ENCODE results near the gene ERICH2.
"Not testable (repeated sequence)": the region's sequence is repeated elsewhere in the genome, so short reads cannot be mapped to it uniquely, and the experiment has no call there.

Gene ERICH2

GRCh38 chr2:170770008-170770605 is at the start of gene ERICH2:
Gene ERICH2, plus strand, starts transcription at chr2:170770378. Its CDS starts 304 bp downstream, at chr2:170770682.
- in situ Hi-C loops (cut with MboI; ENCODE audit: low sequenced_read_pairs) = no loop called here

DNA sequence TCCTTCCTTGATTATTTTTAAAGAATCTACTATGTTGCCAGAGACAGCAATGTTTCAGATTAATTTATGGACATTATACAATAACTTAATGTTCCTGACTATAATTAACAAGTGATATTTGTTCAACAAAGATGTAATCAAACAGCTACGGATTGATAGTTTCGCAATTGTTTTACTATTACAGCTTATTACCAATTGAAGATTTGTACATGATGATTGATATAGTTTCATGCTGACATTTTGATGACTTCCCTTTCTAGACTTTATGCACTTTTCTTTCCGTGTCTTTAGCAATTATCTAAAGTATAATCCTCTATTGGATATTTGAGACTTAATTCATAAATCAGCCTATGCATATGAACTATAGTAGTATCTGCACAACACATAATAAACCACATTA is 48.5 kb upstream of the ERICH2 start:
- in situ Hi-C loops (cut with MboI; ENCODE audit: low sequenced_read_pairs) = no loop called here

DNA sequence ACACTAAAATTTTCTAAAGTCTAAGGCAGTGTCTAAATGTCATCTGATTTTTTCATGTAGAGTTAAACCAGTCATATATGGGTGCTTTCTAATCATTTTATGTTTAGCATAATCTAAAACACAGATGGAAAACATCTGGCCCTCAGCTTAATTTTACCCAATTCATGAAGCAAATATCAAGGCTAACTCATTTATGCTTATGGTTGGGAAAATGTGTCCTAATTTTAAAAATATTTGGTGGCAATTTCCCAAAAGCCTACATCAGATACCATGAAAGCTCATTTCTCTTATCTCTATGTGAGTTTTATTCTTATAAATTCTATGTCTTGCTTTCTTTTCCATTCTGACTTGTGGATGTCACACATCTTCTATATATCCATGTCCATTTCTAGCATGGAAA is 47.9 kb upstream of the ERICH2 start:
- in situ Hi-C loops (cut with MboI; ENCODE audit: low sequenced_read_pairs) = no loop called here

- in situ Hi-C loops (cut with MboI; ENCODE audit: low sequenced_read_pairs) = no loop called here
Observed at GRCh38 chr2:170723446-170723958, 46.7 kb upstream of the ERICH2 start.

DNA sequence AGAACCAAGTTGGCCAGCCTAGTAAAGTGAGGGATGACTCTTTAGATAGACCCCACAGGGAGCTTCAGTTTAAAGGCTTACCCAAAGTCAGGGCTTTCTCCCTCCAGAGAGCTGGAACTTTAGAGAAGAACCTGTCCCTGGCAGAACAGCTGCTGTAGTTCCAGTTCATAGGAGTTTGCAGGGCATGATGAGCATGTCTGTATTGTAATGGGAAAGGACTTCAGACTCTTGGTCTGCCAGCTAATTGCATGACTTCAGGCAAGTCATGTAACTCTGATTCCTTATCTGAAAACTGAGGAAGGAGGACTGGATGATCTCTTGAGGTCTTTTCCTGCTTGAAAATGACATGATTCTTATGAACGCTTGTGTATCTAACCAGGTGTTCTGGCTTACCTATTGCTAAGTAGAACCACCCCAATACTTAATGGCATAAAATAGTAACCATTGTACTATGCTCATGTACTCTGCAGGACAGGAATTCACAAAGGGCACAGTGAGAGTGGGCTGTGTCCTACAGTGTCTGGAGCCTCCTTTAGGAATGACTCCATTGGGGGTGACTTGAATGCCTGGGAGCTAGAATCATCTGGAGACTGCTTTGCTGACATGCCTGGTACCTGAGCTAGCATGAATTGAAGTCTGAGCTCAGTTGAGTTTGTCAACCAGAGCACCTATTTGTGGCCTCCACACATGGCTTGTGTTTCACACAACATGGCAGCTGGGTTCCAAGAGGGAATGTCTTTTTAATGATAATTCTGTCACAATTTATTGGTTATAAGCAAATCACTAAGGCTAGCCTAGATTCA is 36.2 kb upstream of the ERICH2 start:
- in situ Hi-C loops (cut with MboI; ENCODE audit: low sequenced_read_pairs) = no loop called here

DNA sequence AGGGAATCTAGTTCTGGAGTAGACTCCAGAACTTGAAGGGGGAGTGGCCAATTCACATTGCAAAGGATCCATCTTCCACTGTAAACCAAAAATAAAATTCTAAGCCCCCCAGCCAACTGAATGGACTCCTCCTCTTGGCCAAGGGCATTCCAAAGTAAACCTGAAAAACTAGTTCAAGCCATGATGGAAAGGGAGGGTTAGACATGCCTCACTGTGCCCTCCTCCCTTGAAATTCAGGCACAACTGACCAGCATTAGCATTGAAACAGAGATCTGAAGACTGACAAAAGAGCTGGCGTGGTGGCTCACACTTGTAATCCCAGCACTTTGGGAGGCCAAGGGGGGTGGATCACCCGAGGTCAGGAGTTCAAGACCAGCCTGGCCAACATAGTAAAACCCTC is 35.6 kb upstream of the ERICH2 start:
- in situ Hi-C loops (cut with MboI; ENCODE audit: low sequenced_read_pairs) = not testable (repeated sequence)

DNA sequence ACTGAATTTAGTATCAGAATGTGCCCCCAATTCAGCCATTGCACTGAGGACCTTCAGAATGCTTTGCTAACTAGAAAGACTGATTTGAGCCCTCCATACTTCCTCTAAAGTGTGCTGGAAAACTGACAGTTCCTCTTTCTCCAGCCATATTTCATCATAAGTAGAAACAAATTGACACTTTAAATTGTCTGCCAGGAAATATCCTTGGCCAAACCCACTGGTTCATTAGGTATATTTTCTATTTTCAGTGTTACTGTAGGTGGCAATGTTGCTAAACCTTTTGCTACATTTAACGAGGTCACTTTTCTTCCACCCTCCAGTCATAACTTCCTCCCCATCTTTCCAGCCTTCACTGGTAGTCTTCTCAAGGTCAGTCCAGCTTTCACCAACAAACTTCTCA is 33.5 kb upstream of the ERICH2 start:
- in situ Hi-C loops (cut with MboI; ENCODE audit: low sequenced_read_pairs) = no loop called here

GRCh38 chr2:170737406-170737805 is 32.8 kb upstream of the ERICH2 start:
- in situ Hi-C loops (cut with MboI; ENCODE audit: low sequenced_read_pairs) = no loop called here

- in situ Hi-C loops (cut with MboI; ENCODE audit: low sequenced_read_pairs) = no loop called here
Observed at GRCh38 chr2:170737821-170738220, 32.4 kb upstream of the ERICH2 start.

- in situ Hi-C loops (cut with MboI; ENCODE audit: low sequenced_read_pairs) = no loop called here
Observed at GRCh38 chr2:170739048-170739447, 31.1 kb upstream of the ERICH2 start.

- in situ Hi-C loops (cut with MboI; ENCODE audit: low sequenced_read_pairs) = no loop called here
Observed at GRCh38 chr2:170739507-170740046, 30.6 kb upstream of the ERICH2 start.

DNA sequence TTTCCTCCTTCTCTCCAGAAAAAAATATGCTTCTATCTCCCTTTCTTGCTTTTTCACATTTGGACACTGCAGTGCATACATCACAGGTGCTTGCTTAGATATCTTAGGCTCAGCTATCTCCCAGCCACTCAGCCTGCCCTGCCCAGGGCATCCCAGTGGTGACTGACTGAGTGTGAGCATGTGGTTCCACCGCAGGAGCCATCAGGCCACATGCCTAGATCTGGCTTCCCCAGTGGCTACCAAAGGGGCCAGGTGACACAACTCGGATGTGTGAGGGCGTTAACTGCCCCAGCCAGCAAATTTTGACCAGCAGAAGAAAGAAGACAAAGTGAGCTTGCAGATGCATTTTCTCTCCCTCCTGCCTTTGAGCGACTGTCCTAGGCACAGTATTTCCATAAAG is 29.5 kb upstream of the ERICH2 start:
- in situ Hi-C loops (cut with MboI; ENCODE audit: low sequenced_read_pairs) = no loop called here

DNA sequence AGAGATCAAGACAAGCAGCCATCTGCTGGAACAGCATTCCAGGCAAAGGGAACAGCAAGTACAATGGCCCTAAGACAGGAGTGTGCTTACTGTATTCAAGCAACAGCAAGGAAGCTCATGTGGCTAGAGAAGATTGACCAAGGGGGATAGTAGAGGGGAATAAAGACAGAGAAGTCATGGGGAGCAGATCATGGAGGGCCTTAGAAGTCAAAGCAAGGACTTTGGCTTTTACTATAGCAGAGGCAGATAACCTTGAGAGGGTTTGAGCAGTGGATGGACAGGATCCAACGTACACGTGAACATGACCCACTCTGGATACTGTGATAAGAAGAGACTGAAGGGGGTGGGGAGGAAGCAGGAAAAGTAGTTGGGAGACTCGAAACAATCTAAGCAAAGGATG is 28.2 kb upstream of the ERICH2 start:
- in situ Hi-C loops (cut with MboI; ENCODE audit: low sequenced_read_pairs) = no loop called here

GRCh38 chr2:170742896-170743529 is 27.2 kb upstream of the ERICH2 start:
- in situ Hi-C loops (cut with MboI; ENCODE audit: low sequenced_read_pairs) = no loop called here

DNA sequence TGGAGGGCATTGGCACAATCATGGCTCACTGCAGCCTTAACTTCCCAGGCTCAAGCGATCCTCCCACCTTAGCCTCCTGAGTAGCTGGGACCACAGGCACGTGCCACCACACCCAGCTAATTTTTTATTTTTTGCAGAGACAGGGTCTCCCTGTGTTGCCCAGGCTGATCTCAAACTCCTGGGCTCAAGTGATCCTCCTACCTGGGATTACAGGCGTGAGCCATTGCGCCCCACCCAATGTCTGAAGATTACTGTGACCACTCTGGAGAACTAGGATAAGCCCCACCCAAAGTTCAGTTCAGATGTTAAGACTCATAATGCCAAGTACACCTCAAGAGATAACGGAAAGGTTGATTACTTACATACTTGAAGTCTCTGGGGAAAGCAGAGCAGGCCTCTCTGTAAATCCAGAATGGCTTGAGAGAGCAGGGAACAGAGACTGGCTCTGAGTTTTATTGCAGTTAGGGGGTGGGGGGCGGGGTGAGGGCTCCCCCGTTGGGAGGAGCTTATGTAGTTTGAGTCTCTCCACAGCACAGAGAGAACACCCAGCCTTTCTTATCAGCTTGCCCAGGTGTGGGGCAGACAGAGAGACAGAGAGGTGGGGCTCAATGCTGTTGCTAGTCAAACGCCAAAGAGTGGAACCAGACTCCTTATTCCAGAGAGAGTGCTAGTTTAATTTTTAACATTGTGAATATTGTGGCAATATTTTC is 26.5 kb upstream of the ERICH2 start:
- in situ Hi-C loops (cut with MboI; ENCODE audit: low sequenced_read_pairs) = no loop called here

GRCh38 chr2:170744248-170745002 is 25.8 kb upstream of the ERICH2 start:
- in situ Hi-C loops (cut with MboI; ENCODE audit: low sequenced_read_pairs) = no loop called here

DNA sequence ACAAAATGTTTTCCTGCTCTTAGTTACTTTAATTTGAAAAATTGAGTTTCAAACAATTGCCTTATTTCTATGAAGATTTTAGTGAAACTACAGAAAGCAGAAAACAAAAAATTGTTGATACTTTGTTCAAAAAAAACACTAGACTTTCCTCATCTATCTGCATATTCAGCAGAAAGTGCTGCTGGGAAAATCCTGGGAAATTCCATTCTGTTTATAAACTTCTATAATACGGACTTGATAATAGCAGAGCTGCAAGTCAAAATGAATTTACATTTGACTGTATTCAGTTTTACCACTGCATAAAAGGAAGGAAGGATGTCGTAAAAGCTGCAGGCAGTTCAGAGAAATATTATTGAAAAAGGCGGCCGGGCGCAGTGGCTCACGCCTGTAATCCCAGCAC is 24.9 kb upstream of the ERICH2 start:
- in situ Hi-C loops (cut with MboI; ENCODE audit: low sequenced_read_pairs) = no loop called here

DNA sequence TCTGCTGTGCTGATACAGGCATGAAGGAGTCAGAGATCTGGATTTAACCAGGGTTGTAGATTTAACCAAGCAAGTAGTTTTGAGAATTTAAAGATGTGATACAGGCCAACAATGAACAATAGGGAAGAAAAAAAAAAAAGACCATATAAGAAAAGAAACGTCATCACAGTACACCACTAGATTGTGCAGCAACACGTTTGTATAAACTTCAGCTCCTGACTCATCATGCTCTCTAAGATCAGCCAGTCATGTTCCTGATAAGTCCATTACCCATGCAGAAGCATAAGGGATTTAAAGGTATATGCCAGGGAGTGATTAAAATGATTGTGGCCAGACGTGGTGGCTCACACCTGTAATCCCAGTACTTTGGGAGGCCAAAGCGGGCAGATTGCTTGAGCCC is 22.3 kb upstream of the ERICH2 start:
- in situ Hi-C loops (cut with MboI; ENCODE audit: low sequenced_read_pairs) = no loop called here

- in situ Hi-C loops (cut with MboI; ENCODE audit: low sequenced_read_pairs) = not testable (repeated sequence)
Observed at GRCh38 chr2:170751555-170751954, 18.6 kb upstream of the ERICH2 start.

- in situ Hi-C loops (cut with MboI; ENCODE audit: low sequenced_read_pairs) = no loop called here
Observed at GRCh38 chr2:170761572-170761971, 8.6 kb upstream of the ERICH2 start.
